Daoy (cell line): ENCODE results near the gene CTSS. TPM values are rescaled to one million over a fixed set of nuclear protein-coding genes. Genes with fewer than 3 reads are reported as not detected.

Experiments used
- DNase-seq: peaks from one replicate; pipeline ENCODE4 v3.0.0-alpha.2; 2015; ENCODE audit warnings: low read depth
- total RNA-seq: library from RNA; depleted of rRNA; stranded (reverse); fragments of >200 nt; shearing (Covaris generic); gene quantifications from 2 replicates; pipeline ENCODE4 v1.2.3, GENCODE V29; 2014; rRNA removed

The CTSS gene
- total RNA-seq, 1 experiment from 2014 or later: 29.7 TPM

GRCh38 chr1:150703427-150703826, 62.2 kb downstream of the CTSS start:
- DNase-seq: no peak

DNA sequence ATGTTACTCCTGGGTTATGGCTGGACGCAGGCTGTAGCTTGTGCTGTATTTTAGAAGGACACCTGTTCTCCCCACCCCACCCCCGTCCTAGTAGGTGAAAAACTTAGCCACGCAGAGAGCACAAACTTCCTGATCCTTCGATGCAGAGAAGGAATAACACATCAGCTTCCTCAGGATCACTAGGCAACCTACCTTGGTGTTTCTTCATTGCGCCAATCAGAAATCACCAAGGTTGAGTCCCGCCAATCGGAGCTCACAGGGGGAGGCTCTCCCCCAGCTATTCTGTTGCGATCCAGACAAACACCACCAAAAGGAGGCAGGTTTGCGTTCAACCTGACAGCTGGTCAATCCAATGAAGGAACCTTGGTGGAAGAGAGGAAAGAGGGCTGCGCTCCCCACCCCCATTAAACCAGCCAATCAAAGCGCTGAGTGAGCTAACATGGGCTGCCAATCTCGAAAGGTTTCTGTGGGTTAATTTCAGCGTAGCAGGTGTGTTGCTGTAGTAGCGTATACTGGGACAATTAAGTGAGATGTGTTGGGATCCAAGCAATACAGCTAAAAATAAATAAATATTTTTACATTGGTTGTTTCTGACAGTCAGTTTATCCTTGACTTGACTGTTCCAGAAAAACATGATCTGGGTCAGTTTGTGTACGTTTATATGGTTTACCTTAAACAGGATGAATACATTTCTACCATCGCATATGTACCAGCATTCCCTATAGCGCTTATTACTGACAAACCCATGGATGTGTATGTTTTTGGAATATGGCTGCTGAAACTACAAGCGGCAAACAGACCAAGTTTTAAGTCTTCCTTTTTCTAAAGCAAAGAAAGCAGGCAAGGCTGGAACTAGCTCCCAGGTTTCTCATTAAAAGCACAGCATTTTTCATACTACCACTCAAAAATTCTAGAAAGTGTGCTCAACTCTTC, 68.3 kb downstream of the CTSS start, which contains the start of gene GOLPH3L:
Gene GOLPH3L, minus strand, starts transcription at position 160 of the 933 bp plus-strand sequence. CDS start 2,316 bp downstream, outside the sequence.
- DNase-seq: peak; percentile 99

GRCh38 chr1:150696590-150696989, 69.0 kb downstream of the CTSS start:
- no peak for DNase-seq

DNA sequence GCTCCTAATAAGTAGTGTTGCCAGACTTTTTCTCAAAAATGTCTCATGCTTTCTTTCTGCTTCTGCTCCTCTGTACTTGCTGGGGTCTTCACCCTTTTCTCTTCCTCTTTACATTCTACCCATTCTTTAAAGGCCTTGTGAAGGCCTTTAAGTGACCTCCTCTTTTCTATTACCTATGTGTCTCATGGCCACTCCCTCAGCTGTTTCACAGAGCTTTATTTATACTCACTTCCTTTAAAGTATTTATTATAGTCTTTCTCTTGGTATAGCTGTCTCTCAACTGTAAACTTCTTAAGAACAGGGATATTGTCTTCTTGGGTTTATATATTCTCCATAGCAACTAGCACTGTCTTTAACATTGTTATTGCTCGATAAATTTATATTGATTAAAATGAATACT, 69.4 kb downstream of the CTSS start:
- no peak for DNase-seq

- no peak for DNase-seq
Observed at GRCh38 chr1:150695561-150695960, 70.0 kb downstream of the CTSS start.

GRCh38 chr1:150692720-150693119, 72.9 kb downstream of the CTSS start:
- no peak for DNase-seq

- DNase-seq: no peak
Observed at GRCh38 chr1:150688763-150689162, 76.8 kb downstream of the CTSS start.

GRCh38 chr1:150686275-150686674, 79.3 kb downstream of the CTSS start:
- DNase-seq: no peak

DNA sequence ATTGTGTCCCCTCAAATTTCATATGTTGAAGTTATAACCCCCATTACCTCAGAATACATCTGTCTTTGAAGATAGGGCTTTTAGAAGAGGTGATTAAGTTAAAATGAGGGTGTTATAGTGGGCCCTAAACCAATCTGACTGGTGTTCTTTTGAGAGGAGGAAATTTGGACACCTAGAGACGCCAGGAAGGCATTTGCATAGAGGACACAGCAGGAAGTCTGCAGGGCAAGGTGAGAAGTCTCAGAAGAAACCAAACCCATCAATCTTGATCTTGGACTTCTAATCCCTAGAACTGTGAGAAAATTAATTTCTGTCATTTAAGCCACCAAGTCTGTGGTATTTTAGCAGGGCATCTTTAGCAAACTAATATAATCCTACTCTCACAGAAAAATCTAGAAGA, 81.7 kb downstream of the CTSS start:
- no peak for DNase-seq

Other genes starting within 250 kb of the CTSS start
- 0.33 TPM in 1 of 2 replicates, not detected in the other for gene ADAMTSL4, start 216.4 kb downstream of the CTSS start, total RNA-seq
- 210 and 235 TPM in 2 replicates for gene MCL1, start 186.2 kb downstream of the CTSS start, total RNA-seq
- 146 and 217 TPM in 2 replicates for gene ENSA, start 136.2 kb downstream of the CTSS start, total RNA-seq
- 8.8 and 10.9 TPM in 2 replicates for gene GOLPH3L, start 68.6 kb downstream of the CTSS start, total RNA-seq
- not detected in 2 replicates for gene HORMAD1, start 44.9 kb downstream of the CTSS start, total RNA-seq
- gene CTSK, start 42.5 kb upstream of the CTSS start, total RNA-seq: 0.39 and 5.8 TPM in 2 replicates
- 12.0 and 24.8 TPM in 2 replicates for gene ARNT, start 110.8 kb upstream of the CTSS start, total RNA-seq
- not detected in 2 replicates for gene CTXND2, start 121.4 kb upstream of the CTSS start, total RNA-seq
- 37.5 and 60.8 TPM in 2 replicates for gene SETDB1, start 160.6 kb upstream of the CTSS start, total RNA-seq
- 74.1 and 105 TPM in 2 replicates for gene CERS2, start 209.1 kb upstream of the CTSS start, total RNA-seq
- 0.24 TPM in 1 of 2 replicates, not detected in the other for gene ANXA9, start 216.5 kb upstream of the CTSS start, total RNA-seq
- 6.6 and 12.1 TPM in 2 replicates for gene MINDY1, start 241.1 kb upstream of the CTSS start, total RNA-seq
- 17.4 and 21.3 TPM in 2 replicates for gene PRUNE1, start 242.7 kb upstream of the CTSS start, total RNA-seq